ENCODE data around the gene TCERG1L. TPM values are rescaled to one million over a fixed set of nuclear protein-coding genes. Genes with fewer than 3 reads are reported as not detected.

The TCERG1L gene
- total RNA-seq, 1 experiment from 2014 or later, result not detected

DNA sequence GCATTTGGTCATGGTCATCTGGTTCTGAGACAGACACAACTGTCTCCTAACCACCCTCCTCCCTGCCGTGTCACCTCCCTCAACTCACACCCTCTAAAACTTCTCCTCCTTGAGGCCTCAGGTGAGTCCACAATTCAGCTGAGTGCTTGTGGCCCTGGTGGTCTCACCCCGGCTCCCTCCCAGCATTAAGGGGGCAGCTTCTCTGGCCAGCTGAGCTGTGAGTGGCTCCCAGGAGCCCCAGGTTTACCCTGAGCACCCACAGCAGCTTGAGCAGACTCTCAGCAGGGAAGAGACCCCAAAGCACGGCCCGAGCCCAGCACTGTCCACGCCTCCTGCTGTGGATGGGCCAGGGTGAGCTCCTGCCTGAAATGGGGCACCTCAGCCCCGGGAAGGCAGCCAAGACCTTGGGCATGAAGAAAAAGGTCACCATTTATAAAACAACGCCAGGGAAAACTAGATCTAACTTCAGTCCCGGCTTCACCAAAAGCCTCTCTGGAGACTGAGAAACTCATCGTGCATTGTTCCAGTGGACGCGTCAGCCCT lies 201.2 kb downstream of the TCERG1L start:
- H3F3A ChIP-seq (ENCODE audit: insufficient read depth, low read depth), result no peaks in the 10 kb centered on the region
- no peak for DNase-seq
- H2AFZ ChIP-seq, result no peak overlapping the region
- no peak overlapping the region for H3K4me2 ChIP-seq
- no peaks in the 10 kb centered on the region for H4K20me1 ChIP-seq (ENCODE audit: insufficient read depth)
- H3K36me3 ChIP-seq (ENCODE audit: low read depth), result no peaks in the 10 kb centered on the region
- no peaks in the 10 kb centered on the region for H3K9me2 ChIP-seq (ENCODE audit: insufficient read depth)
- H3K27ac ChIP-seq, result no peak overlapping the region
- ChIA-PET CTCF (no interaction called here), POLR2A (ENCODE audit: unreplicated experiment) (no interaction called here)
- no peaks in the 10 kb centered on the region for H3K9me3 ChIP-seq (ENCODE audit: insufficient read depth, low read depth)
- TF ChIP-seq, protein P1, sequence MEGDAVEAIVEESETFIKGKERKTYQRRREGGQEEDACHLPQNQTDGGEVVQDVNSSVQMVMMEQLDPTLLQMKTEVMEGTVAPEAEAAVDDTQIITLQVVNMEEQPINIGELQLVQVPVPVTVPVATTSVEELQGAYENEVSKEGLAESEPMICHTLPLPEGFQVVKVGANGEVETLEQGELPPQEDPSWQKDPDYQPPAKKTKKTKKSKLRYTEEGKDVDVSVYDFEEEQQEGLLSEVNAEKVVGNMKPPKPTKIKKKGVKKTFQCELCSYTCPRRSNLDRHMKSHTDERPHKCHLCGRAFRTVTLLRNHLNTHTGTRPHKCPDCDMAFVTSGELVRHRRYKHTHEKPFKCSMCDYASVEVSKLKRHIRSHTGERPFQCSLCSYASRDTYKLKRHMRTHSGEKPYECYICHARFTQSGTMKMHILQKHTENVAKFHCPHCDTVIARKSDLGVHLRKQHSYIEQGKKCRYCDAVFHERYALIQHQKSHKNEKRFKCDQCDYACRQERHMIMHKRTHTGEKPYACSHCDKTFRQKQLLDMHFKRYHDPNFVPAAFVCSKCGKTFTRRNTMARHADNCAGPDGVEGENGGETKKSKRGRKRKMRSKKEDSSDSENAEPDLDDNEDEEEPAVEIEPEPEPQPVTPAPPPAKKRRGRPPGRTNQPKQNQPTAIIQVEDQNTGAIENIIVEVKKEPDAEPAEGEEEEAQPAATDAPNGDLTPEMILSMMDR (conservative IDR thresholded peaks at IDR 0.05), result no peak
- TF ChIP-seq EZH2 (IDR thresholded peaks at IDR 0.05; ENCODE audit: low read depth), result no peak
- H3K4me1 ChIP-seq (replicated peaks; ENCODE audit: insufficient read depth), result no peaks in the 10 kb centered on the region
- BruUV-seq (replicated peaks), result no TSS peak
- H3K27me3 ChIP-seq (ENCODE audit: insufficient read depth, low read depth), result peaks cover 28% of the 10 kb centered on the region
- H3K79me2 ChIP-seq (ENCODE audit: low read depth), result no peaks in the 10 kb centered on the region
- no peak overlapping the region for H3K4me3 ChIP-seq
- intact Hi-C loops (cut with micrococcal nuclease; ENCODE audit: unreplicated experiment), result no loop called here

DNA sequence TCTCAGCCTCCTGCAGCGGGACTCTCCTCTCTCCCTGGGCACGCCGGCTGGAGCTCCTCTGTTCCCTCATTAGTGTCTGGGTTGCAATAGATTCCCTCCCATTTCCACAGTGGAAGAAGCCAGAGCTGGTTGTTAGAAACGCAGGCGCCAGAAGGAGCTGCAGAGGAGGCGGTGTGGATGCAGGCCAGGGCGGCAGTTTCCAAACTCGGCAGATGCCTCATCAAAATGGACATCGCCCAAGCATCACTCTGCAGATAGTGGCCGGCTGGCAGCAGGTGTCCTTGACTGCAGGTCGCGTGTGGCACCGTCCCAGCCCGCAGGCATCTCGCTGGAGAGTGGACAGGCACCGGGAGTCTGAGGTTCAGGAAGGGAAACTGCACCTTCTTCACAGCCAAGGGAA lies 201.8 kb downstream of the TCERG1L start:
- H3F3A ChIP-seq (ENCODE audit: insufficient read depth, low read depth), result no peaks in the 10 kb centered on the region
- no peaks in the 10 kb centered on the region for H3K79me2 ChIP-seq (ENCODE audit: low read depth)
- ChIA-PET POLR2A (ENCODE audit: unreplicated experiment) (no interaction called here), CTCF (no interaction called here)
- H3K9me3 ChIP-seq (ENCODE audit: insufficient read depth, low read depth), result no peaks in the 10 kb centered on the region
- no peak for TF ChIP-seq EZH2 (IDR thresholded peaks at IDR 0.05; ENCODE audit: low read depth)
- TF ChIP-seq, protein P1 (conservative IDR thresholded peaks at IDR 0.05), result no peak
- no peak overlapping the region for H3K27ac ChIP-seq
- H3K36me3 ChIP-seq (ENCODE audit: low read depth), result no peaks in the 10 kb centered on the region
- H3K4me1 ChIP-seq (replicated peaks; ENCODE audit: insufficient read depth), result no peaks in the 10 kb centered on the region
- peaks cover 22% of the 10 kb centered on the region for H3K27me3 ChIP-seq (ENCODE audit: insufficient read depth, low read depth)
- DNase-seq, result no peak
- no peaks in the 10 kb centered on the region for H3K9me2 ChIP-seq (ENCODE audit: insufficient read depth)
- no TSS peak for BruUV-seq (replicated peaks)
- H3K4me3 ChIP-seq, result no peak overlapping the region
- H2AFZ ChIP-seq, result no peak overlapping the region
- H3K4me2 ChIP-seq, result no peak overlapping the region
- intact Hi-C loops (cut with micrococcal nuclease; ENCODE audit: unreplicated experiment), result no loop called here
- no peaks in the 10 kb centered on the region for H4K20me1 ChIP-seq (ENCODE audit: insufficient read depth)

DNA sequence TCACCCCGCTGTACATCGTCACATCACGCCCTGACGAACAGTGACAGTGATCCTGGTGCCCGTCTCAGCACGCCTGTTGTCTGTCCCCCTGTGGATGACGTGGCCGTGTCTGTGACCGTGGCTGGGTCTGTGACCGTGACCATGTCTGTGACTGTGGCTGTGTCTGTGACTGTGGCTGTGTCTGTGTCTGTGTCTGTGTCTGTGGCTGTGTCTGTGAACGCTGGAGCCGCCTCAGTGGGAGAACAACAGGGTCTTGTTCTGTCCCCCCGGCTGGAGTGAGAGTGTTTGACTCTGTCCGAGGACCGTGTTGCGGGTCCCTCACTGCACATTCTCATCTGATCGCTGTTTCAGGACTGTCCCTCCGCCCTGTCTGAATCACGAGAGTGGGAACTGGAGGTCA lies 202.2 kb downstream of the TCERG1L start:
- no peaks in the 10 kb centered on the region for H3K79me2 ChIP-seq (ENCODE audit: low read depth)
- no peak overlapping the region for H2AFZ ChIP-seq
- no peaks in the 10 kb centered on the region for H3K9me2 ChIP-seq (ENCODE audit: insufficient read depth)
- no peaks in the 10 kb centered on the region for H3F3A ChIP-seq (ENCODE audit: insufficient read depth, low read depth)
- no peak overlapping the region for H3K4me3 ChIP-seq
- H3K4me2 ChIP-seq, result no peak overlapping the region
- ChIA-PET CTCF (no interaction called here), POLR2A (ENCODE audit: unreplicated experiment) (no interaction called here)
- no peaks in the 10 kb centered on the region for H3K36me3 ChIP-seq (ENCODE audit: low read depth)
- H3K9me3 ChIP-seq (ENCODE audit: insufficient read depth, low read depth), result no peaks in the 10 kb centered on the region
- no peak for DNase-seq
- no TSS peak for BruUV-seq (replicated peaks)
- no peak overlapping the region for H3K27ac ChIP-seq
- no peaks in the 10 kb centered on the region for H3K4me1 ChIP-seq (replicated peaks; ENCODE audit: insufficient read depth)
- intact Hi-C loops (cut with micrococcal nuclease; ENCODE audit: unreplicated experiment), result no loop called here
- H3K27me3 ChIP-seq (ENCODE audit: insufficient read depth, low read depth), result peaks cover 19% of the 10 kb centered on the region
- H4K20me1 ChIP-seq (ENCODE audit: insufficient read depth), result no peaks in the 10 kb centered on the region
- TF ChIP-seq, protein P1 (conservative IDR thresholded peaks at IDR 0.05), result no peak
- TF ChIP-seq EZH2 (IDR thresholded peaks at IDR 0.05; ENCODE audit: low read depth), result no peak

Data from PC-9 (cell line).